Globus pallidus (tissue), 1 donor: ENCODE measurements around the gene GOLGA6L9.
"Not testable (repeated sequence)": the region's sequence is repeated elsewhere in the genome, so short reads cannot be mapped to it uniquely, and the experiment has no call there.

Source experiments
- DNase-seq: peaks from one replicate; pipeline ENCODE4 v3.0.0-alpha.2; 2015; ENCODE audit warnings: low spot score

The GOLGA6L9 gene

GRCh38 chr15:82468205-82468604 lies 38.6 kb downstream of the GOLGA6L9 start:
- DNase-seq, result not testable (repeated sequence)

GRCh38 chr15:82469381-82469780 lies 39.8 kb downstream of the GOLGA6L9 start:
- not testable (repeated sequence) for DNase-seq

- DNase-seq, result not testable (repeated sequence)
These were observed 42.8 kb downstream of the GOLGA6L9 start for GRCh38 chr15:82472269-82472982.

GRCh38 chr15:82474596-82475325 lies 45.1 kb downstream of the GOLGA6L9 start:
- DNase-seq, result not testable (repeated sequence)

GRCh38 chr15:82475345-82475967 lies 45.8 kb downstream of the GOLGA6L9 start:
- DNase-seq, result not testable (repeated sequence)

GRCh38 chr15:82476697-82477342 lies 47.2 kb downstream of the GOLGA6L9 start:
- not testable (repeated sequence) for DNase-seq

- DNase-seq, result not testable (repeated sequence)
These were observed 47.9 kb downstream of the GOLGA6L9 start for GRCh38 chr15:82477343-82478057.
